ENCODE results near the gene AAMDC. TPM values are rescaled to one million over a fixed set of nuclear protein-coding genes. Genes with fewer than 3 reads are reported as not detected.
"Not testable (repeated sequence)": the region's sequence is repeated elsewhere in the genome, so short reads cannot be mapped to it uniquely, and the experiment has no call there.

AAMDC gene
- total and polyA plus RNA-seq, 4 donors = 26.2 to 77.9 (median 28.9) TPM

DNA sequence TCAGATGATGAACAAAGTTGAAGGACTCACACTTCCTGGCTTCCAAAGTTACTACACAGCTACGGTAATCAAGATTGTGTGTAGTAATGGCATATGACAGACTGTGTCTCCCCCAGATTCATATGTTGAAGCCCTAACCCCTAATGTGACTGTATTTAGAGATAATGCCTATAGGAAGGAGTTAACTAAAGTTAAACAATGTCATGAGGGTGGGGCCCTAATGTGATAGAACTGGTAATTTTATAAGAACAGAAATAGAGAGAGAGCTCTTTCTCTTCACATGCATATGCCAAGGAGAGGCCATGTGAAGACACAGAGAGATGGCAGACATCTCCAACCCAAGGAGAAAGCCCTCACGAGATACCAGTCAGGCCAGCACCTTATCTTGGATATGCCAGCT is 8.0 kb downstream of the AAMDC start:
- H3K4me1 ChIP-seq (ENCODE audit: control insufficient read depth in 5 of 5, insufficient read depth in 5 of 5, low read length in 5 of 5) = peaks cover 0 to 3% (median 0%) of the 10 kb centered on the region in 5 donors
- ATAC-seq (ENCODE audit: insufficient read depth, low FRiP score) = no peak
- WGBS, 2 donors = 97% methylated on average over 2 of the region's 2 CpGs
- no peak overlapping the region for H3K27ac ChIP-seq (ENCODE audit: low read depth in 1 of 2, low read length in 1 of 2)
- TF ChIP-seq, protein P1, sequence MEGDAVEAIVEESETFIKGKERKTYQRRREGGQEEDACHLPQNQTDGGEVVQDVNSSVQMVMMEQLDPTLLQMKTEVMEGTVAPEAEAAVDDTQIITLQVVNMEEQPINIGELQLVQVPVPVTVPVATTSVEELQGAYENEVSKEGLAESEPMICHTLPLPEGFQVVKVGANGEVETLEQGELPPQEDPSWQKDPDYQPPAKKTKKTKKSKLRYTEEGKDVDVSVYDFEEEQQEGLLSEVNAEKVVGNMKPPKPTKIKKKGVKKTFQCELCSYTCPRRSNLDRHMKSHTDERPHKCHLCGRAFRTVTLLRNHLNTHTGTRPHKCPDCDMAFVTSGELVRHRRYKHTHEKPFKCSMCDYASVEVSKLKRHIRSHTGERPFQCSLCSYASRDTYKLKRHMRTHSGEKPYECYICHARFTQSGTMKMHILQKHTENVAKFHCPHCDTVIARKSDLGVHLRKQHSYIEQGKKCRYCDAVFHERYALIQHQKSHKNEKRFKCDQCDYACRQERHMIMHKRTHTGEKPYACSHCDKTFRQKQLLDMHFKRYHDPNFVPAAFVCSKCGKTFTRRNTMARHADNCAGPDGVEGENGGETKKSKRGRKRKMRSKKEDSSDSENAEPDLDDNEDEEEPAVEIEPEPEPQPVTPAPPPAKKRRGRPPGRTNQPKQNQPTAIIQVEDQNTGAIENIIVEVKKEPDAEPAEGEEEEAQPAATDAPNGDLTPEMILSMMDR (IDR thresholded peaks at IDR 0.05; ENCODE audit: control extremely low read depth, extremely low read depth) = no peak
- no peak overlapping the region for H3K9ac ChIP-seq (ENCODE audit: insufficient read depth in 1 of 2, low read length in 2 of 2)
- H3K4me3 ChIP-seq = no peak overlapping the region
- peaks cover 0 to 3% (median 0%) of the 10 kb centered on the region in 4 donors for H3K9me3 ChIP-seq (ENCODE audit: control insufficient read depth in 4 of 4, insufficient read depth in 3 of 4, low read length in 3 of 4)
- peaks cover 0 to 8% (median 2%) of the 10 kb centered on the region in 4 donors for H3K36me3 ChIP-seq (ENCODE audit: control insufficient read depth in 4 of 4, insufficient read depth in 4 of 4, low read length in 4 of 4)
- H3K27me3 ChIP-seq (ENCODE audit: control insufficient read depth in 3 of 3, insufficient read depth in 3 of 3, low read length in 2 of 3) = no peaks in the 10 kb centered on the region
- no peak for DNase-seq

DNA sequence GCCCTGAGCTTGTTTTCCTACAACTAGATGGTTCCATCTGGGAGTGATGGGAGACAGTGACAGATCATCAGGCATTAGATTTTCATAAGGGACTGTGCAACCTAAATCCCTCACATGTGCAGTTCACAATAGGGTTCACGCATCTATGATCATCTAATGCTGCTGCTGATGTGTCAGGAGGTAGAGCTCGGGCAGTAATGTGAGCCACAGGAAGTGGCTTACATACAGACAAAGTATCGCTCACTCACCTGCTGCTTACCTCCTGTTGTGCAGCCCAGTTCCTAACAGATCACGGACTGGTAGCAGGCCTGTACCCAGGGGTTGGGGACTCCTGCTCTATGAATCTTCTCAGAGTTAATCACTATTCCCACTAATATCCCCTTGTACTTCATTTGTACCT is 12.4 kb downstream of the AAMDC start:
- DNase-seq (no peak), ATAC-seq (ENCODE audit: insufficient read depth, low FRiP score) (no peak)
- no peaks in the 10 kb centered on the region for H3K27me3 ChIP-seq (ENCODE audit: control insufficient read depth in 3 of 3, insufficient read depth in 3 of 3, low read length in 2 of 3)
- H3K27ac ChIP-seq (ENCODE audit: low read depth in 1 of 2, low read length in 1 of 2) = no peak overlapping the region
- TF ChIP-seq, protein P1 (IDR thresholded peaks at IDR 0.05; ENCODE audit: control extremely low read depth, extremely low read depth) = no peak
- 90 to 92% methylated on average over 4 of the region's 4 CpGs for WGBS, 2 donors
- no peaks in the 10 kb centered on the region for H3K4me1 ChIP-seq (ENCODE audit: control insufficient read depth in 5 of 5, insufficient read depth in 5 of 5, low read length in 5 of 5)
- H3K9ac ChIP-seq (ENCODE audit: insufficient read depth in 1 of 2, low read length in 2 of 2) = no peak overlapping the region
- H3K9me3 ChIP-seq (ENCODE audit: control insufficient read depth in 4 of 4, insufficient read depth in 3 of 4, low read length in 3 of 4) = peaks cover 0 to 3% (median 0%) of the 10 kb centered on the region in 4 donors
- peaks cover 0 to 11% (median 0%) of the 10 kb centered on the region in 4 donors for H3K36me3 ChIP-seq (ENCODE audit: control insufficient read depth in 4 of 4, insufficient read depth in 4 of 4, low read length in 4 of 4)
- H3K4me3 ChIP-seq = no peak overlapping the region

DNA sequence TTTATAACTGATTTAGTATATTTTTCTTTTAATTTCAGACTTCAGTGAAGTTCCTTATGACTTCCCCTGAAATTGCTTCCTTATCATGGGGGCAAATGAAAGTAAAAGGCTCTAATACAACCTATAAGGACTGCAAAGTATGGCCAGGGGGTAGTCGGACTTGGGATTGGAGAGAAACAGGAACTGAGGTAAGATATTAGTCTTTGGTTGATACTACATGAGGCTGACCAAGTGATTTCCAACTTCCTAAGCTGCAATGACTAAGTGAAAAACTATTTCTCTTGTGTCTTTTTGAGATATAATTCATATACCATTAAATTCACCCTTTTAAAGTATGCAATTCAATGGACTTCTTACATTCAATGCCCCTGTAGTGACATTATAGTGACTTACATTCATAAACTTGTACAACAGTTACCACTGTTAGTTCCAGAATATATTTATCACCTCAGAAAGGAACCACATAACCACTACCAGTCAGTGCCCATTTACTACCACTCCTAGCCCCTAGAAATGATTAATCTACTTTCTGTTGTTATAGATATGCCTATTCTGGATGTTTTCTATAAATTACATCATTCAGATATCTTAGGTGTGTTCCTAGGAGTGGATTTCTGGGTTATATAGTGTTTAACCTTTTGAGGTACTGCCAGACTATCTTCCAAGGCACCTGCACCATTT is 21.6 kb downstream of the AAMDC start:
- WGBS, 2 donors = 33 to 67% methylated on average over 1 of the region's 1 CpG
- DNase-seq = no peak
- no peak for ATAC-seq (ENCODE audit: insufficient read depth, low FRiP score)
- no peak overlapping the region for H3K27ac ChIP-seq (ENCODE audit: low read depth in 1 of 2, low read length in 1 of 2)
- no peaks in the 10 kb centered on the region for H3K27me3 ChIP-seq (ENCODE audit: control insufficient read depth in 3 of 3, insufficient read depth in 3 of 3, low read length in 2 of 3)
- peaks cover 0 to 4% (median 0%) of the 10 kb centered on the region in 4 donors for H3K9me3 ChIP-seq (ENCODE audit: control insufficient read depth in 4 of 4, insufficient read depth in 3 of 4, low read length in 3 of 4)
- peaks cover 11 to 50% (median 29%) of the 10 kb centered on the region in 4 donors for H3K36me3 ChIP-seq (ENCODE audit: control insufficient read depth in 4 of 4, insufficient read depth in 4 of 4, low read length in 4 of 4)
- H3K4me1 ChIP-seq (ENCODE audit: control insufficient read depth in 5 of 5, insufficient read depth in 5 of 5, low read length in 5 of 5) = no peaks in the 10 kb centered on the region
- TF ChIP-seq, protein P1 (IDR thresholded peaks at IDR 0.05; ENCODE audit: control extremely low read depth, extremely low read depth) = no peak
- no peak overlapping the region for H3K9ac ChIP-seq (ENCODE audit: insufficient read depth in 1 of 2, low read length in 2 of 2)
- H3K4me3 ChIP-seq = no peak overlapping the region

DNA sequence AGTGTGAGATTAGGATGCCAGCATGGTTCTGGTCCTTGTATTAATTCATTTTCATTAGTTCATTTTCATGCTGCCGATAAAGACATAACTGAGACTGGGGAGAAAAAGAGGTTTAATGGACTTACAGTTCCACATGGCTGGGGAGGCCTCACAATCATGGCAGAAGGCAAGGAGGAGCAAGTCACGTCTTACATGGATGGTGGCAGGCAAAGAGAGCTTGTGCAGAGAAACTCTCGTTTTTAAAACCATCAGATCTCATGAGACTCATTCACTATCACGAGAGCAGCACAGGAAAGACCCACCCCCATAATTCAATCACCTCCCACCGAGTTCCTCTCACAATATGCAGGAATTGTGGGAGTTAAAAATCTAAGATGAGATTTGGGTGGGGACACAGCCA is 22.8 kb downstream of the AAMDC start:
- H3K9me3 ChIP-seq (ENCODE audit: control insufficient read depth in 4 of 4, insufficient read depth in 3 of 4, low read length in 3 of 4); ATAC-seq (ENCODE audit: insufficient read depth, low FRiP score); DNase-seq; H3K27me3 ChIP-seq (ENCODE audit: control insufficient read depth in 3 of 3, insufficient read depth in 3 of 3, low read length in 2 of 3); H3K9ac ChIP-seq (ENCODE audit: insufficient read depth in 1 of 2, low read length in 2 of 2); H3K4me3 ChIP-seq; H3K27ac ChIP-seq (ENCODE audit: low read depth in 1 of 2, low read length in 1 of 2); H3K4me1 ChIP-seq (ENCODE audit: control insufficient read depth in 5 of 5, insufficient read depth in 5 of 5, low read length in 5 of 5): not testable (repeated sequence)
- H3K36me3 ChIP-seq (ENCODE audit: control insufficient read depth in 4 of 4, insufficient read depth in 4 of 4, low read length in 4 of 4) = peaks cover 12 to 57% (median 29%) of the 10 kb centered on the region in 4 donors
- 87 to 96% methylated on average over 5 of the region's 5 CpGs for WGBS, 2 donors

Measured in lung (tissue), 12 donors.